Hepatocyte (in vitro differentiated cells): Measurements from ENCODE around the gene AAR2. TPM values are rescaled to one million over a fixed set of nuclear protein-coding genes. Genes with fewer than 3 reads are reported as not detected.

ENCODE experiments used
- DNase-seq: peaks from one replicate; pipeline ENCODE4 v3.0.0-alpha.2; 2016; ENCODE audit warnings: low spot score
- H2AFZ ChIP-seq: fragments of 200-600 bp; sonication (generic); 2 replicates; pipeline ENCODE4 v1.6.0; 2016; ENCODE audit warnings: antibody characterized with exemption, mild to moderate bottlenecking
- H3K27ac ChIP-seq: fragments of 200-600 bp; sonication (generic); 2 replicates; pipeline ENCODE4 v1.5.1; 2016; ENCODE audit warnings: mild to moderate bottlenecking
- H3K27me3 ChIP-seq: fragments of 200-600 bp; sonication (generic); 2 replicates; pipeline ENCODE4 v1.6.1; 2016
- H3K36me3 ChIP-seq: fragments of 200-600 bp; sonication (generic); replicated peaks from 2 replicates; pipeline ENCODE4 v1.5.1; 2016; ENCODE audit warnings: low read depth; ENCODE audit not compliant: insufficient read depth
- H3K4me1 ChIP-seq: fragments of 200-600 bp; sonication (generic); 2 replicates; pipeline ENCODE4 v1.5.1; 2016; ENCODE audit warnings: mild to moderate bottlenecking, moderate library complexity; ENCODE audit not compliant: insufficient read depth
- H3K4me2 ChIP-seq: fragments of 200-600 bp; sonication (generic); 2 replicates; pipeline ENCODE4 v1.6.0; 2016
- H3K4me3 ChIP-seq: fragments of 200-600 bp; sonication (generic); 2 replicates; pipeline ENCODE4 v1.5.1; 2016; ENCODE audit warnings: mild to moderate bottlenecking
- H3K79me2 ChIP-seq: fragments of 200-600 bp; sonication (generic); 2 replicates; pipeline ENCODE4 v1.6.0; 2017; ENCODE audit warnings: mild to moderate bottlenecking
- H3K9me2 ChIP-seq: fragments of 200-600 bp; sonication (generic); replicated peaks from 2 replicates; pipeline ENCODE4 v1.6.0; 2017; ENCODE audit warnings: mild to moderate bottlenecking; ENCODE audit not compliant: insufficient read depth
- H3K9me3 ChIP-seq: fragments of 200-600 bp; sonication (generic); 2 replicates; pipeline ENCODE4 v1.5.1; 2016; ENCODE audit warnings: low read depth, mild to moderate bottlenecking
- H4K20me1 ChIP-seq: fragments of 200-600 bp; sonication (generic); 2 replicates; pipeline ENCODE4 v1.6.0; 2016; ENCODE audit warnings: mild to moderate bottlenecking; ENCODE audit not compliant: insufficient read depth, poor library complexity, severe bottlenecking
- EZH2 ChIP-seq: fragments of 200-600 bp; sonication (generic); IDR thresholded peaks from 2 replicates; pipeline ENCODE4 v1.6.1; 2016; ENCODE audit warnings: antibody characterized with exemption, mild to moderate bottlenecking, borderline replicate concordance
- EZH2phosphoT487 ChIP-seq: fragments of 200-600 bp; sonication (generic); IDR thresholded peaks from one replicate; pipeline ENCODE4 v1.6.1; 2018; ENCODE audit warnings: antibody characterized with exemption, mild to moderate bottlenecking, low read depth, moderate library complexity; ENCODE audit not compliant: unreplicated experiment, severe bottlenecking
- WGBS: methylation state at CpG from one replicate; pipeline ENCODE4 v1.1.6; 2016; ENCODE audit warnings: low lambda C conversion rate; ENCODE audit errors: missing lambda C conversion rate; 5-methylcytosine and 5-hydroxymethylcytosine counted together
- polyA plus RNA-seq: library from polyadenylated mRNA; unstranded; fragments of >200 nt; fragmentation: Nextera tagmentation; extraction: Ambion mirVana; gene quantifications from 2 replicates; pipeline ENCODE4 v1.2.1, GENCODE V29; 2016
- total RNA-seq: library from RNA; depleted of rRNA; stranded (reverse); fragments of >200 nt; gene quantifications from 2 replicates; pipeline ENCODE4 v1.2.3, GENCODE V29; 2014
- TF ChIP-seq, protein P1 (sequence below): fragments of 200-600 bp; sonication (generic); IDR thresholded peaks from 2 replicates; pipeline ENCODE4 v1.5.1; 2016; ENCODE audit warnings: antibody characterized with exemption, mild to moderate bottlenecking; ENCODE audit not compliant: poor library complexity

The AAR2 gene
- total and polyA plus RNA-seq, 2 experiments from 2014 or later, result 26.7 to 36.7 TPM

GRCh38 chr20:36219671-36220220 is 16.5 kb upstream of the AAR2 start:
- no peaks in the 10 kb centered on the region for H3K27me3 ChIP-seq
- WGBS, result 93% methylated on average over 17 of the region's 17 CpGs
- no peak overlapping the region for H3K4me3 ChIP-seq
- H4K20me1 ChIP-seq, result no peaks in the 10 kb centered on the region
- DNase-seq, result no peak
- H3K4me2 ChIP-seq, result no peak overlapping the region
- no peaks in the 10 kb centered on the region for H3K36me3 ChIP-seq
- H3K4me1 ChIP-seq, result no peaks in the 10 kb centered on the region
- H3K9me3 ChIP-seq, result no peaks in the 10 kb centered on the region
- H3K79me2 ChIP-seq, result no peaks in the 10 kb centered on the region
- H3K9me2 ChIP-seq, result no peaks in the 10 kb centered on the region
- H3K27ac ChIP-seq, result no peak overlapping the region
- TF ChIP-seq, protein P1, sequence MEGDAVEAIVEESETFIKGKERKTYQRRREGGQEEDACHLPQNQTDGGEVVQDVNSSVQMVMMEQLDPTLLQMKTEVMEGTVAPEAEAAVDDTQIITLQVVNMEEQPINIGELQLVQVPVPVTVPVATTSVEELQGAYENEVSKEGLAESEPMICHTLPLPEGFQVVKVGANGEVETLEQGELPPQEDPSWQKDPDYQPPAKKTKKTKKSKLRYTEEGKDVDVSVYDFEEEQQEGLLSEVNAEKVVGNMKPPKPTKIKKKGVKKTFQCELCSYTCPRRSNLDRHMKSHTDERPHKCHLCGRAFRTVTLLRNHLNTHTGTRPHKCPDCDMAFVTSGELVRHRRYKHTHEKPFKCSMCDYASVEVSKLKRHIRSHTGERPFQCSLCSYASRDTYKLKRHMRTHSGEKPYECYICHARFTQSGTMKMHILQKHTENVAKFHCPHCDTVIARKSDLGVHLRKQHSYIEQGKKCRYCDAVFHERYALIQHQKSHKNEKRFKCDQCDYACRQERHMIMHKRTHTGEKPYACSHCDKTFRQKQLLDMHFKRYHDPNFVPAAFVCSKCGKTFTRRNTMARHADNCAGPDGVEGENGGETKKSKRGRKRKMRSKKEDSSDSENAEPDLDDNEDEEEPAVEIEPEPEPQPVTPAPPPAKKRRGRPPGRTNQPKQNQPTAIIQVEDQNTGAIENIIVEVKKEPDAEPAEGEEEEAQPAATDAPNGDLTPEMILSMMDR, result no peak
- no peak for TF ChIP-seq EZH2phosphoT487
- no peak for TF ChIP-seq EZH2
- H2AFZ ChIP-seq, result no peak overlapping the region

GRCh38 chr20:36225666-36226065 is 10.6 kb upstream of the AAR2 start:
- H3K79me2 ChIP-seq, result no peaks in the 10 kb centered on the region
- no peak overlapping the region for H2AFZ ChIP-seq
- no peak for DNase-seq
- H3K9me2 ChIP-seq, result no peaks in the 10 kb centered on the region
- H3K27ac ChIP-seq, result no peak overlapping the region
- H3K4me1 ChIP-seq, result no peaks in the 10 kb centered on the region
- WGBS, result 92% methylated on average over 7 of the region's 7 CpGs
- H3K36me3 ChIP-seq, result no peaks in the 10 kb centered on the region
- H3K27me3 ChIP-seq, result no peaks in the 10 kb centered on the region
- no peaks in the 10 kb centered on the region for H4K20me1 ChIP-seq
- no peak for TF ChIP-seq EZH2phosphoT487
- TF ChIP-seq, protein P1, result no peak
- TF ChIP-seq EZH2, result no peak
- no peaks in the 10 kb centered on the region for H3K9me3 ChIP-seq
- no peak overlapping the region for H3K4me2 ChIP-seq
- H3K4me3 ChIP-seq, result no peak overlapping the region

- Histone ChIP-seq H3K9me2 (no peaks in the 10 kb centered on the region), H3K9me3 (no peaks in the 10 kb centered on the region), H2AFZ (no peak overlapping the region), H3K4me3 (no peak overlapping the region), H3K4me2 (no peak overlapping the region), H3K4me1 (no peaks in the 10 kb centered on the region), H3K27me3 (no peaks in the 10 kb centered on the region), H3K36me3 (no peaks in the 10 kb centered on the region), H4K20me1 (no peaks in the 10 kb centered on the region), H3K27ac (no peak overlapping the region), H3K79me2 (no peaks in the 10 kb centered on the region)
- 92% methylated on average over 6 of the region's 6 CpGs for WGBS
- TF ChIP-seq EZH2phosphoT487 (no peak), EZH2 (no peak)
- TF ChIP-seq, protein P1, result no peak
- no peak for DNase-seq
These were observed 7.5 kb upstream of the AAR2 start for GRCh38 chr20:36228770-36229169.
